ENCODE data around the gene MAN1C1. TPM values are rescaled to one million over a fixed set of nuclear protein-coding genes. Genes with fewer than 3 reads are reported as not detected.

MAN1C1 gene
- total RNA-seq, 1 experiment from 2014 or later: 9.3 TPM

DNA sequence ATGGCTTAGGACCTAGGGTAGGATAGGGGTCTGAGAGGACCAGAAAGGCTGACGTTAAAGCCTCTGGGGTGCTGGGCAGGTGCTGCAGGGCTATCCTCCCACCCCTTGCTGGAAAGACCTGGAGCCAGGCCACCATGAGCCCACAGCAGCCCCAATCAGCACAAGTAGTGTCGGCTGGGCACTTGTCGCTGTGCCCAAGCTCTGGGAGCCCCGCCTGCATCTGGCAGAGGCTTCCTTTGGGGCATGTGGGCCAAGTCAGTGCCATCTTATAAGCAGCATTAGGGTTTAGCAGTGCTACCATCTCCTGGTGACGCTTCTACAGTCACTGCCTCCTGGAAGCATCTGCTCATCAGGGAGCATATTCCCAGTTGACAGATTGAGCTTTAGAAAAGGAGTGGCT lies 31.3 kb downstream of the MAN1C1 start:
- Histone ChIP-seq H3K27ac (ENCODE audit: insufficient read length, low read depth, low read length) (no peak overlapping the region), H3K9me3 (ENCODE audit: control insufficient read depth, low read depth, low read length) (no peaks in the 10 kb centered on the region), H3K23ac (ENCODE audit: insufficient read length, low read depth, low read length) (no peak overlapping the region), H2AFZ (ENCODE audit: low read length) (no peak overlapping the region), H3K14ac (ENCODE audit: insufficient read depth, low read length) (no peak overlapping the region), H2BK20ac (ENCODE audit: low read depth, low read length, poor library complexity, severe bottlenecking) (no peak overlapping the region), H3K56ac (ENCODE audit: insufficient read length, low read depth, low read length) (no peak overlapping the region), H3K4me1 (ENCODE audit: insufficient read depth, low read length) (no peaks in the 10 kb centered on the region), H2BK5ac (ENCODE audit: insufficient read length, low read length) (no peak overlapping the region), H3K4me2 (ENCODE audit: insufficient read depth, insufficient read length, low read length) (no peak overlapping the region), H4K91ac (ENCODE audit: insufficient read length, low read depth, low read length) (no peak overlapping the region), H3K4ac (ENCODE audit: low read depth, low read length) (no peak overlapping the region), H3K79me2 (ENCODE audit: insufficient read depth, low read length) (no peaks in the 10 kb centered on the region), H3K79me1 (ENCODE audit: insufficient read depth, low read depth, low read length, poor library complexity, severe bottlenecking) (no peaks in the 10 kb centered on the region), H3K23me2 (ENCODE audit: insufficient read length, low read depth, low read length, poor library complexity, severe bottlenecking) (no peaks in the 10 kb centered on the region), H2BK12ac (ENCODE audit: insufficient read length, low read depth, low read length) (no peak overlapping the region), H4K8ac (replicated peaks; ENCODE audit: insufficient read length, low read depth, low read length) (no peak overlapping the region), H3K27me3 (ENCODE audit: insufficient read depth, low read length) (no peaks in the 10 kb centered on the region), H2BK120ac (ENCODE audit: low read depth, low read length, poor library complexity, severe bottlenecking) (no peak overlapping the region), H2BK15ac (ENCODE audit: low read depth, low read length) (no peak overlapping the region), H4K5ac (ENCODE audit: insufficient read length, low read depth, low read length) (no peak overlapping the region), H3K18ac (ENCODE audit: insufficient read length, low read depth, low read length) (no peak overlapping the region), H3T11ph (ENCODE audit: low read length) (no peak overlapping the region), H3K9ac (ENCODE audit: extremely low read depth, insufficient read length, low read length) (no peak overlapping the region), H4K20me1 (ENCODE audit: control insufficient read depth, insufficient read depth, insufficient read length) (no peaks in the 10 kb centered on the region), H2AK5ac (ENCODE audit: insufficient read length, low read length) (no peak overlapping the region)
- Mint-ChIP-seq H3K4me3 (no peak overlapping the region), H3K27ac (no peak overlapping the region; a peak in 1 of 7 replicates), H3K27me3 (ENCODE audit: low read depth) (no peaks in the 10 kb centered on the region), H3K4me1 (peaks cover 0 to 7% of the 10 kb centered on the region in 2 experiments; a peak in 2 of 4 replicates), H3K36me3 (ENCODE audit: insufficient read depth in 1 of 3, low read depth in 3 of 3) (no peaks in the 10 kb centered on the region), H3K9me3 (no peaks in the 10 kb centered on the region)
- DNase-seq: peak; percentile 14
- TF ChIP-seq, protein P1, sequence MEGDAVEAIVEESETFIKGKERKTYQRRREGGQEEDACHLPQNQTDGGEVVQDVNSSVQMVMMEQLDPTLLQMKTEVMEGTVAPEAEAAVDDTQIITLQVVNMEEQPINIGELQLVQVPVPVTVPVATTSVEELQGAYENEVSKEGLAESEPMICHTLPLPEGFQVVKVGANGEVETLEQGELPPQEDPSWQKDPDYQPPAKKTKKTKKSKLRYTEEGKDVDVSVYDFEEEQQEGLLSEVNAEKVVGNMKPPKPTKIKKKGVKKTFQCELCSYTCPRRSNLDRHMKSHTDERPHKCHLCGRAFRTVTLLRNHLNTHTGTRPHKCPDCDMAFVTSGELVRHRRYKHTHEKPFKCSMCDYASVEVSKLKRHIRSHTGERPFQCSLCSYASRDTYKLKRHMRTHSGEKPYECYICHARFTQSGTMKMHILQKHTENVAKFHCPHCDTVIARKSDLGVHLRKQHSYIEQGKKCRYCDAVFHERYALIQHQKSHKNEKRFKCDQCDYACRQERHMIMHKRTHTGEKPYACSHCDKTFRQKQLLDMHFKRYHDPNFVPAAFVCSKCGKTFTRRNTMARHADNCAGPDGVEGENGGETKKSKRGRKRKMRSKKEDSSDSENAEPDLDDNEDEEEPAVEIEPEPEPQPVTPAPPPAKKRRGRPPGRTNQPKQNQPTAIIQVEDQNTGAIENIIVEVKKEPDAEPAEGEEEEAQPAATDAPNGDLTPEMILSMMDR (conservative IDR thresholded peaks at IDR 0.05): no peak
- WGBS (ENCODE audit: extremely low coverage, insufficient read length, low lambda C conversion rate): no CpG with 5 or more reads among the region's 5 CpGs
